ENCODE results near the gene CYP3A5.

DNA sequence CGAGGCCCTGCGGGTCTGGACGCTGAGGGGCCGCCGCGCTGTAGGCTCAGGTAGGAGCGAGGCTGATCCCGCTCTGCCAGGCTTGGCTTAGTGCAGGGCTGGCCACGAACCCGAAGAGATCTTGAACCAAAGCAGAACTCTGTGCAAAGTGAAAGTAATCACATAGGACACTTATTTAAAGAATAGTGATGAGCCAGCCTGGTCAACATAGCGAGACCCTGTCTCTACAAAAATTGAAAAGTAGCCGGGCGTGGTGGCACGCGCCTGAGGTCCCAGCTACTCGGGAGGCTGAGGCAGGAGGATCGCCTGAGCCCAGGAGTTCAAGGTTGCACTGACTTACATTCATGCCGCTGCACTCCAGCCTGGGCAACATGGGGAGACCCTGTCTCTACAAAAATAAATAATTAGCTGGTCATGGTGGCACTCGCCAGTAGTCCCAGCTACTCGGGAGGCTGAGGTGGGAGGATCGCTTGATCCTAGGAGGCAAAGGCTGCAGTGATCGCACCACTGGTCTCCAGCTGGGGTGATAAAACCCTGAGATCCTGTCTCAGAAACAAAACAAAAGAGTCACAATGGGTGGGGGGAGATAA lies 62.5 kb downstream of the CYP3A5 start:
- TF ChIP-seq POLR2A (IDR thresholded peaks at IDR 0.05; ENCODE audit: low read depth, low read length) = no peak
- TF ChIP-seq, protein P1, sequence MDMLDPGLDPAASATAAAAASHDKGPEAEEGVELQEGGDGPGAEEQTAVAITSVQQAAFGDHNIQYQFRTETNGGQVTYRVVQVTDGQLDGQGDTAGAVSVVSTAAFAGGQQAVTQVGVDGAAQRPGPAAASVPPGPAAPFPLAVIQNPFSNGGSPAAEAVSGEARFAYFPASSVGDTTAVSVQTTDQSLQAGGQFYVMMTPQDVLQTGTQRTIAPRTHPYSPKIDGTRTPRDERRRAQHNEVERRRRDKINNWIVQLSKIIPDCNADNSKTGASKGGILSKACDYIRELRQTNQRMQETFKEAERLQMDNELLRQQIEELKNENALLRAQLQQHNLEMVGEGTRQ (IDR thresholded peaks at IDR 0.05; ENCODE audit: borderline replicate concordance, low read depth, low read length) = no peak
- no peak for TF ChIP-seq TCF7 (IDR thresholded peaks at IDR 0.05; ENCODE audit: borderline replicate concordance)
- no peak for TF ChIP-seq BACH1 (IDR thresholded peaks at IDR 0.05; ENCODE audit: borderline replicate concordance)
- no peak for TF ChIP-seq POLR2AphosphoS5 (IDR thresholded peaks at IDR 0.05; ENCODE audit: low read length)
- no peak for TF ChIP-seq TAF1 (IDR thresholded peaks at IDR 0.05; ENCODE audit: borderline replicate concordance, low read depth, low read length)
- TF ChIP-seq, protein P2, sequence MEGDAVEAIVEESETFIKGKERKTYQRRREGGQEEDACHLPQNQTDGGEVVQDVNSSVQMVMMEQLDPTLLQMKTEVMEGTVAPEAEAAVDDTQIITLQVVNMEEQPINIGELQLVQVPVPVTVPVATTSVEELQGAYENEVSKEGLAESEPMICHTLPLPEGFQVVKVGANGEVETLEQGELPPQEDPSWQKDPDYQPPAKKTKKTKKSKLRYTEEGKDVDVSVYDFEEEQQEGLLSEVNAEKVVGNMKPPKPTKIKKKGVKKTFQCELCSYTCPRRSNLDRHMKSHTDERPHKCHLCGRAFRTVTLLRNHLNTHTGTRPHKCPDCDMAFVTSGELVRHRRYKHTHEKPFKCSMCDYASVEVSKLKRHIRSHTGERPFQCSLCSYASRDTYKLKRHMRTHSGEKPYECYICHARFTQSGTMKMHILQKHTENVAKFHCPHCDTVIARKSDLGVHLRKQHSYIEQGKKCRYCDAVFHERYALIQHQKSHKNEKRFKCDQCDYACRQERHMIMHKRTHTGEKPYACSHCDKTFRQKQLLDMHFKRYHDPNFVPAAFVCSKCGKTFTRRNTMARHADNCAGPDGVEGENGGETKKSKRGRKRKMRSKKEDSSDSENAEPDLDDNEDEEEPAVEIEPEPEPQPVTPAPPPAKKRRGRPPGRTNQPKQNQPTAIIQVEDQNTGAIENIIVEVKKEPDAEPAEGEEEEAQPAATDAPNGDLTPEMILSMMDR (IDR thresholded peaks at IDR 0.05 in 2 of 3, conservative IDR thresholded peaks at IDR 0.05 in 1 of 3; ENCODE audit: control insufficient read depth in 2 of 3, extremely low read depth in 1 of 3, insufficient read depth in 1 of 3, low read depth in 3 of 3, low read length in 3 of 3) = no peak
- TF ChIP-seq, protein P3, sequence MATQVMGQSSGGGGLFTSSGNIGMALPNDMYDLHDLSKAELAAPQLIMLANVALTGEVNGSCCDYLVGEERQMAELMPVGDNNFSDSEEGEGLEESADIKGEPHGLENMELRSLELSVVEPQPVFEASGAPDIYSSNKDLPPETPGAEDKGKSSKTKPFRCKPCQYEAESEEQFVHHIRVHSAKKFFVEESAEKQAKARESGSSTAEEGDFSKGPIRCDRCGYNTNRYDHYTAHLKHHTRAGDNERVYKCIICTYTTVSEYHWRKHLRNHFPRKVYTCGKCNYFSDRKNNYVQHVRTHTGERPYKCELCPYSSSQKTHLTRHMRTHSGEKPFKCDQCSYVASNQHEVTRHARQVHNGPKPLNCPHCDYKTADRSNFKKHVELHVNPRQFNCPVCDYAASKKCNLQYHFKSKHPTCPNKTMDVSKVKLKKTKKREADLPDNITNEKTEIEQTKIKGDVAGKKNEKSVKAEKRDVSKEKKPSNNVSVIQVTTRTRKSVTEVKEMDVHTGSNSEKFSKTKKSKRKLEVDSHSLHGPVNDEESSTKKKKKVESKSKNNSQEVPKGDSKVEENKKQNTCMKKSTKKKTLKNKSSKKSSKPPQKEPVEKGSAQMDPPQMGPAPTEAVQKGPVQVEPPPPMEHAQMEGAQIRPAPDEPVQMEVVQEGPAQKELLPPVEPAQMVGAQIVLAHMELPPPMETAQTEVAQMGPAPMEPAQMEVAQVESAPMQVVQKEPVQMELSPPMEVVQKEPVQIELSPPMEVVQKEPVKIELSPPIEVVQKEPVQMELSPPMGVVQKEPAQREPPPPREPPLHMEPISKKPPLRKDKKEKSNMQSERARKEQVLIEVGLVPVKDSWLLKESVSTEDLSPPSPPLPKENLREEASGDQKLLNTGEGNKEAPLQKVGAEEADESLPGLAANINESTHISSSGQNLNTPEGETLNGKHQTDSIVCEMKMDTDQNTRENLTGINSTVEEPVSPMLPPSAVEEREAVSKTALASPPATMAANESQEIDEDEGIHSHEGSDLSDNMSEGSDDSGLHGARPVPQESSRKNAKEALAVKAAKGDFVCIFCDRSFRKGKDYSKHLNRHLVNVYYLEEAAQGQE (IDR thresholded peaks at IDR 0.05; ENCODE audit: low read depth, low read length) = no peak
- no peak for TF ChIP-seq BHLHE40 (IDR thresholded peaks at IDR 0.05; ENCODE audit: borderline replicate concordance in 1 of 2, low read depth in 2 of 2, low read length in 1 of 2)
- no peak for TF ChIP-seq SPI1 (IDR thresholded peaks at IDR 0.05; ENCODE audit: borderline replicate concordance, insufficient read depth, low read depth, low read length)
- no peak for TF ChIP-seq JUND (IDR thresholded peaks at IDR 0.05; ENCODE audit: low read depth, low read length)
